Body of pancreas (tissue), 4 donors: Measurements from ENCODE around the gene C9orf43. TPM values are rescaled to one million over a fixed set of nuclear protein-coding genes. Genes with fewer than 3 reads are reported as not detected.
A peak's percentile ranks its signal among the peaks of the same experiment; 100 is the strongest.
"Not testable (repeated sequence)": the region's sequence is repeated elsewhere in the genome, so short reads cannot be mapped to it uniquely, and the experiment has no call there.

Source experiments
- ATAC-seq: fragments of 150-250 bp; one replicate; pipeline ENCODE4 v1.9.1; 2016
- DNase-seq, 4 donors: peaks; one replicate each; pipeline ENCODE4 v3.0.0-alpha.2; 2019
- H3K27ac ChIP-seq, 4 donors: fragments of 200-600 bp; sonication (generic); 1 replicate in 3 of 4; 2 replicates in 1 of 4; pipeline versions ENCODE4 v1.5.1 to v1.6.1; 2016 to 2019; ENCODE audit warnings: mild to moderate bottlenecking in 1 of 4, mixed read lengths in 1 of 4, moderate library complexity in 1 of 4
- H3K27me3 ChIP-seq, 2 donors: fragments of 200-600 bp; sonication (generic); one replicate each; pipeline ENCODE4 v1.6.0; 2016; ENCODE audit warnings: mild to moderate bottlenecking in 1 of 2
- H3K36me3 ChIP-seq, 2 donors: fragments of 200-600 bp; sonication (generic); replicated peaks in 1 of 2; 2 replicates each; pipeline ENCODE4 v1.5.1; 2016; ENCODE audit warnings: low read depth in 2 of 2; ENCODE audit not compliant: insufficient read depth in 1 of 2
- H3K4me1 ChIP-seq: fragments of 200-600 bp; sonication (generic); one replicate; pipeline ENCODE4 v1.6.0; 2016
- H3K4me3 ChIP-seq, 2 donors: fragments of 200-600 bp; sonication (generic); 1 replicate in 1 of 2; 2 replicates in 1 of 2; pipeline ENCODE4 v1.5.1; 2016 to 2019
- H3K9me3 ChIP-seq, 3 donors: fragments of 200-600 bp; sonication (generic); 1 replicate in 2 of 3; 2 replicates in 1 of 3; pipeline ENCODE4 v1.5.1; 2016
- POLR2A ChIP-seq, 3 donors: fragments of 450-650 bp; IDR thresholded peaks; one replicate each; pipeline ENCODE4 v1.6.1; 2016; ENCODE audit warnings: antibody characterized with exemption in 3 of 3, mild to moderate bottlenecking in 2 of 3
- WGBS, 2 donors: methylation state at CpG; one replicate each; pipeline ENCODE4 v1.1.5; 2017; 5-methylcytosine and 5-hydroxymethylcytosine counted together
- intact Hi-C: fragments of 100-400 bp; cut with DNase I; formaldehyde crosslinking; loops from one replicate; pipeline ENCODE4 v1.15.1; 2023
- total RNA-seq, 2 donors: library from RNA; depleted of rRNA; stranded (reverse); fragments of >200 nt; gene quantifications; one replicate each; pipeline ENCODE4 v1.1.0, GENCODE V29; 2016
- TF ChIP-seq, protein P1 (sequence below), 7 experiments: fragments of 450-650 bp in 4 of 7; fragments of 200-600 bp in 3 of 7; sonication (generic) in 3 of 7; IDR thresholded peaks; one replicate each; pipeline ENCODE4 v1.5.1; 2016 to 2019; ENCODE audit warnings: antibody characterized with exemption in 7 of 7

The C9orf43 gene
- total RNA-seq, 2 donors from 2014 or later = 1.6 TPM; not detected in 1

DNA sequence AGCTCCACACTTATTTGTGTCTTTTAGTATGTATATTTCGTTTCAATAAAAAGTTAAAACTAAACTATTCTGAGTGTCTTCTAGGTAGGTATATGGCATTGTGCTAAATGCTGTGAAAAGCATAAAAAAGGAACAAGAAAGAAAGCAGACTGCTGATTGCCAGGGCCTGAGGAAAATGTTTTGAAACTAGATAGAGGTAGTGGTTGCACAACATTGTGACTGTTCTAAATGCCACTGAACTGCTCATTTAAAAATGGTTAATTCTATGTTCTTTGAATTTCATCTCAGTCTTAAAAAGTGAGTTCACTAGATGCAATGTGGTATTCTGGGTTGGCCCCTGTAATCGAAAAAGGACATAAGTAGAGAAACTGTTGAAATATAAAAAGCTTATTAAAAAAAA is 6.9 kb upstream of the C9orf43 start:
- no peaks in the 10 kb centered on the region for H3K9me3 ChIP-seq
- no peak for DNase-seq
- no peak for ATAC-seq
- no peaks in the 10 kb centered on the region for H3K27me3 ChIP-seq
- no peak overlapping the region for H3K4me3 ChIP-seq
- H3K36me3 ChIP-seq = no peaks in the 10 kb centered on the region
- H3K4me1 ChIP-seq = peaks cover 31% of the 10 kb centered on the region
- no peak overlapping the region for H3K27ac ChIP-seq
- 45 to 49% methylated on average over 2 of the region's 2 CpGs for WGBS, 2 donors
- TF ChIP-seq, protein P1, sequence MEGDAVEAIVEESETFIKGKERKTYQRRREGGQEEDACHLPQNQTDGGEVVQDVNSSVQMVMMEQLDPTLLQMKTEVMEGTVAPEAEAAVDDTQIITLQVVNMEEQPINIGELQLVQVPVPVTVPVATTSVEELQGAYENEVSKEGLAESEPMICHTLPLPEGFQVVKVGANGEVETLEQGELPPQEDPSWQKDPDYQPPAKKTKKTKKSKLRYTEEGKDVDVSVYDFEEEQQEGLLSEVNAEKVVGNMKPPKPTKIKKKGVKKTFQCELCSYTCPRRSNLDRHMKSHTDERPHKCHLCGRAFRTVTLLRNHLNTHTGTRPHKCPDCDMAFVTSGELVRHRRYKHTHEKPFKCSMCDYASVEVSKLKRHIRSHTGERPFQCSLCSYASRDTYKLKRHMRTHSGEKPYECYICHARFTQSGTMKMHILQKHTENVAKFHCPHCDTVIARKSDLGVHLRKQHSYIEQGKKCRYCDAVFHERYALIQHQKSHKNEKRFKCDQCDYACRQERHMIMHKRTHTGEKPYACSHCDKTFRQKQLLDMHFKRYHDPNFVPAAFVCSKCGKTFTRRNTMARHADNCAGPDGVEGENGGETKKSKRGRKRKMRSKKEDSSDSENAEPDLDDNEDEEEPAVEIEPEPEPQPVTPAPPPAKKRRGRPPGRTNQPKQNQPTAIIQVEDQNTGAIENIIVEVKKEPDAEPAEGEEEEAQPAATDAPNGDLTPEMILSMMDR (IDR thresholded peaks at IDR 0.05) = no peak
- no peak for TF ChIP-seq POLR2A (IDR thresholded peaks at IDR 0.05)
- intact Hi-C loops = no loop called here

DNA sequence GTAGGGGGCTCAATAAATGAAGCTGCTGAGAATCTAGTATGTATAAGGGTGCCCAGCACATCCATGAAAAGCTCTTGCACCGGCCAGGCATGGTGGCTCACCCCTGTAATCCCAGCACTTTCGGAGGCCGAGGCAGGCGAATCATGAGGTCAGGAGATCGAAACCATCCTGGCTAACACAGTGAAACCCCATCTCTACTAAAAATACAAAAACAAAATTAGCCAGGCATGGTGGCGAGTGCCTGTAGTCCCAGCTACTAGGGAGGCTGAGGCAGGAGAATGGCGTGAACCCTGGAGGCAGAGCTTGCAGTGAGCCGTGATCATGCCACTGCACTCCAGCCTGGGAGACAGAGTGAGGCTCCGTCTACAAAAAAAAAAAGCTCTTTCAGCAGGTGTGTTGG is 4.2 kb upstream of the C9orf43 start:
- DNase-seq, H3K27me3 ChIP-seq, H3K4me3 ChIP-seq, H3K36me3 ChIP-seq, H3K9me3 ChIP-seq, ATAC-seq: not testable (repeated sequence)
- intact Hi-C loops = loop anchor here (5.0 kb wide), 2 partner anchors 34 to 94 kb away; no protein-coding TSS in a partner anchor
- Histone ChIP-seq H3K4me1 (peaks cover 23% of the 10 kb centered on the region), H3K27ac (peak overlapping the region in 2 of 4 donors; percentile 57 to 62)
- WGBS, 2 donors = 82% methylated on average over 9 of the region's 9 CpGs

DNA sequence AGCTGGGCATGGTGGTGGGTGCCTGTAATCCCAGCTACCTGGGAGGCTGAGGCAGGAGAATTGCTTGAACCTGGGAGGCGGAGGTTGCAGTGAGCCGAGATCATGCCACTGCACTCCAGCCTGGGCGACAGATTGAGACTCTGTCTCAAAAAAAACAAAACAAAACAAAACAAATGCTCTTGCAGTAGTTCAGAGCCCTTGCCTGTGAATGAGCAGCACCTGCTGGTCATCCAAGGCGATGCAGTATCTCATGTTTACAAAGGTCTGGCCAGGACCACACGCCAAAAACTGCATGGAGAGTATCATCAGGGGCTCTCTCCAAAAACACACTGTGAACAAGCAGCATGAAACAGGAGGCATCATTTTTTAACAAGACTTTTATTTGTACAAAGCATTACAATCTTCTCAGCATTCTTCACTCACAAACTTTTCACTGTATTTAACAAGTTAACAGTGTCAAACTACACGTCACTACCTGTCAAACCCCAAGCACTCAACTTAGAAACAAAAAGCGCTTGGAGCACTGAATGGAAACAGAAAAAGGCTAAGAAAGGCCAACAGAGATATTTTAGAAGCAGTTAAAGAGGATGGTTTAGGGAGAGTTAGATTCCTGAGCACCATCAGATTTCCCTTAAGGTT is 3.6 kb upstream of the C9orf43 start:
- TF ChIP-seq, protein P1 (IDR thresholded peaks at IDR 0.05) = peak; percentile 69 to 97 (median 92)
- DNase-seq = peak; percentile 76 to 85 (median 81)
- Histone ChIP-seq H3K4me1 (peaks cover 23% of the 10 kb centered on the region), H3K27ac (peak overlapping the region in 2 of 4 donors; percentile 57 to 62)
- intact Hi-C loops = loop anchor here (5.0 kb wide), 2 partner anchors 35 to 95 kb away; no protein-coding TSS in a partner anchor
- H3K9me3 ChIP-seq, H3K27me3 ChIP-seq, H3K36me3 ChIP-seq, H3K4me3 ChIP-seq: not testable (repeated sequence)
- ATAC-seq = peak; percentile 30
- 19 to 20% methylated on average over 7 of the region's 7 CpGs for WGBS, 2 donors

DNA sequence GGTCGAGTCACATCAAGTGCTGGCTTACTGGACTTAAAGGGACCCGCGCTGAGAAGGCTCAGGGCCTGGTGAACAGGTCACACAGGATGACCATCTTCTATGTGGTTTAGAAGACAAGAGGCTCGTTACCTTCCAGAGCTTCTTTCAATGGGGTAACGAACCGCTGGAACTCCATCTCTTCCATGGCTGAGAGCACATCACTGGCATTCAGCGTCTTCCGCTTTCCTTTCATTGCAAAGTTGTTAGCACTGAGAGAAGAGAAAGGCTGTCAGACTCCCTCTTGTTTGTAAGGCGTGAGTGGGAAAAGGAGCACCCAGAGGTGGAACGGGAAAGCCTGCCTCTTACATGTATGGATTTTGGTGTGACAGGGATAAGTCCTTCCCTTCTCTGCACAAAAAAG is 1.1 kb upstream of the C9orf43 start:
- TF ChIP-seq, protein P1 (IDR thresholded peaks at IDR 0.05) = no peak
- TF ChIP-seq POLR2A (IDR thresholded peaks at IDR 0.05) = no peak
- H3K36me3 ChIP-seq = no peaks in the 10 kb centered on the region
- peak overlapping the region in 3 of 4 donors; percentile 93 to 98 (median 95) for H3K27ac ChIP-seq
- DNase-seq = no peak
- ATAC-seq = no peak
- no peaks in the 10 kb centered on the region for H3K27me3 ChIP-seq
- peaks cover 23% of the 10 kb centered on the region for H3K4me1 ChIP-seq
- no peaks in the 10 kb centered on the region for H3K9me3 ChIP-seq
- WGBS, 2 donors = 28 to 29% methylated on average over 10 of the region's 10 CpGs
- H3K4me3 ChIP-seq = peak overlapping the region; percentile 53 to 71
- intact Hi-C loops = loop anchor here (5.0 kb wide), 2 partner anchors 37 to 97 kb away; no protein-coding TSS in a partner anchor

DNA sequence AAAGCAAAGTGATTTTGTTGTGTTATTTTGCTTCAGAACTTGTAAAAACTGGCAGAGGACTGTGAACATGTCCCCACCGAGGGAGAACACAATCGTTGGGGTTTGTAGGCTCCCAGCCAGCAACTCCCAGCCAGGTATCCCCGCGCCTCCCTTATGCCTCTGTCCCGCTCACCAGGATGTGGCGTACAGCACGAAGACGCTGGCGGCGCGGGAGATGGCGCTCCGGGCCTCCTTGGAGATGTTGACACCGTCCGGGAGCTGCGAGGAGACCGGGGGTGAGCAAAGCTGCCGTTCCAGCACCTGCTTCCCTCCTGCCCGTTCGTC is 702 bp upstream of the C9orf43 start:
- H3K36me3 ChIP-seq = no peaks in the 10 kb centered on the region
- no peaks in the 10 kb centered on the region for H3K9me3 ChIP-seq
- H3K4me3 ChIP-seq = peak overlapping the region; percentile 53 to 71
- intact Hi-C loops = loop anchor here (5.0 kb wide), 3 partner anchors 38 to 138 kb away; no protein-coding TSS in a partner anchor
- H3K27ac ChIP-seq = peak overlapping the region; percentile 93 to 98 (median 94)
- 0% methylated on average over 2 to 20 of the region's 20 CpGs for WGBS, 2 donors
- no peaks in the 10 kb centered on the region for H3K27me3 ChIP-seq
- TF ChIP-seq, protein P1 (IDR thresholded peaks at IDR 0.05) = no peak
- no peak for TF ChIP-seq POLR2A (IDR thresholded peaks at IDR 0.05)
- DNase-seq (no peak), ATAC-seq (no peak)
- peaks cover 23% of the 10 kb centered on the region for H3K4me1 ChIP-seq
